GM23338 (cell line): ENCODE results near the gene CHCHD3. TPM values are rescaled to one million over a fixed set of nuclear protein-coding genes. Genes with fewer than 3 reads are reported as not detected.

ENCODE experiments used
- ATAC-seq: fragments of 200-7000 bp; cut with Tn5 transposase; 3 replicates; pipeline ENCODE4 v1.9.1; 2020
- DNase-seq: peaks from one replicate; pipeline ENCODE4 v3.0.0-alpha.2; 2015; ENCODE audit warnings: low spot score
- H2AFZ ChIP-seq: fragments of 200-600 bp; sonication (generic); 2 replicates; pipeline ENCODE4 v1.8.0; 2016; ENCODE audit warnings: antibody characterized with exemption, mild to moderate bottlenecking, moderate library complexity
- H3F3A ChIP-seq: fragments of 200-600 bp; sonication (generic); replicated peaks from 2 replicates; pipeline ENCODE4 v1.8.0; 2017; ENCODE audit warnings: antibody characterized with exemption, mixed run types, low read depth
- H3K27ac ChIP-seq: fragments of 200-600 bp; sonication (generic); 2 replicates; pipeline ENCODE4 v1.6.1; 2016; ENCODE audit warnings: low read depth
- H3K27me3 ChIP-seq: fragments of 200-600 bp; sonication (generic); 2 replicates; pipeline ENCODE4 v1.8.0; 2016; ENCODE audit warnings: mild to moderate bottlenecking, mixed run types, moderate library complexity; ENCODE audit not compliant: insufficient read depth
- H3K36me3 ChIP-seq: fragments of 200-600 bp; sonication (generic); 2 replicates; pipeline ENCODE4 v1.8.0; 2016; ENCODE audit warnings: mild to moderate bottlenecking; ENCODE audit not compliant: insufficient read depth
- H3K4me1 ChIP-seq: fragments of 200-600 bp; sonication (generic); 2 replicates; pipeline ENCODE4 v1.8.0; 2016; ENCODE audit warnings: mild to moderate bottlenecking, moderate library complexity; ENCODE audit not compliant: insufficient read depth
- H3K4me2 ChIP-seq: fragments of 200-600 bp; sonication (generic); 2 replicates; pipeline ENCODE4 v1.7.1; 2017; ENCODE audit warnings: mixed run types
- H3K4me3 ChIP-seq: fragments of 200-600 bp; sonication (generic); 2 replicates; pipeline ENCODE4 v1.6.1; 2016; ENCODE audit warnings: mixed run types
- H3K79me2 ChIP-seq: fragments of 200-600 bp; sonication (generic); replicated peaks from 2 replicates; pipeline ENCODE4 v1.8.0; 2017; ENCODE audit warnings: mild to moderate bottlenecking; ENCODE audit not compliant: insufficient read depth
- H3K9me2 ChIP-seq: fragments of 200-600 bp; sonication (generic); 2 replicates; pipeline ENCODE4 v1.8.0; 2017; ENCODE audit not compliant: insufficient read depth
- H4K20me1 ChIP-seq: fragments of 200-600 bp; sonication (generic); replicated peaks from 2 replicates; pipeline ENCODE4 v1.8.0; 2017; ENCODE audit warnings: mild to moderate bottlenecking; ENCODE audit not compliant: insufficient read depth
- H3K27ac Mint-ChIP-seq: 2 replicates; pipeline ENCODE4 v1.8.0; 2020; ENCODE audit warnings: inconsistent platforms, mild to moderate bottlenecking, moderate library complexity, mixed read lengths
- H3K27me3 Mint-ChIP-seq: 3 replicates; pipeline ENCODE4 v1.8.0; 2022; ENCODE audit warnings: low read depth, mild to moderate bottlenecking, moderate library complexity, mixed read lengths, inconsistent platforms; ENCODE audit not compliant: insufficient read depth, poor library complexity
- H3K36me3 Mint-ChIP-seq: 3 replicates; pipeline ENCODE4 v1.8.0; 2021; ENCODE audit warnings: low read depth, mild to moderate bottlenecking, inconsistent platforms, moderate library complexity, mixed read lengths
- H3K4me1 Mint-ChIP-seq: 3 replicates; pipeline ENCODE4 v1.8.0; 2020; ENCODE audit warnings: mild to moderate bottlenecking, inconsistent platforms, mixed read lengths
- H3K4me3 Mint-ChIP-seq: 3 replicates; pipeline ENCODE4 v1.8.0; 2021; ENCODE audit warnings: moderate library complexity, mild to moderate bottlenecking, inconsistent platforms, mixed read lengths
- H3K9me3 Mint-ChIP-seq: 3 replicates; pipeline ENCODE4 v1.8.0; 2020; ENCODE audit warnings: moderate library complexity, mild to moderate bottlenecking, inconsistent platforms, mixed read lengths
- CREB1 ChIP-seq: fragments of 250-450 bp; sonication (Bioruptor Pico); IDR thresholded peaks from 2 replicates; pipeline ENCODE4 v1.5.0; 2020; ENCODE audit warnings: low read depth, mild to moderate bottlenecking, moderate library complexity
- ETS1 ChIP-seq: IDR thresholded peaks from 2 replicates; pipeline ENCODE4 v1.6.1; 2016; ENCODE audit warnings: antibody characterized with exemption
- EZH2 ChIP-seq: fragments of 200-600 bp; sonication (generic); IDR thresholded peaks from one replicate; pipeline ENCODE4 v1.8.0; 2017; ENCODE audit warnings: antibody characterized with exemption, mild to moderate bottlenecking, low read depth; ENCODE audit not compliant: unreplicated experiment
- EZH2phosphoT487 ChIP-seq: fragments of 200-600 bp; sonication (generic); IDR thresholded peaks from one replicate; pipeline ENCODE4 v1.8.1; 2018; ENCODE audit warnings: antibody characterized with exemption; ENCODE audit not compliant: unreplicated experiment
- NANOG ChIP-seq: IDR thresholded peaks from 2 replicates; pipeline ENCODE4 v1.6.1; 2016; ENCODE audit warnings: antibody characterized with exemption, borderline replicate concordance
- POLR2AphosphoS5 ChIP-seq: IDR thresholded peaks from 2 replicates; pipeline ENCODE4 v1.6.1; 2016; ENCODE audit warnings: antibody characterized with exemption, low read depth
- REST ChIP-seq: IDR thresholded peaks from one replicate; pipeline ENCODE4 v1.6.1; 2018; ENCODE audit warnings: antibody characterized with exemption; ENCODE audit not compliant: unreplicated experiment
- STAT1 ChIP-seq: IDR thresholded peaks from one replicate; pipeline ENCODE4 v1.6.1; 2016; ENCODE audit warnings: antibody characterized with exemption; ENCODE audit not compliant: unreplicated experiment
- ZNF114 ChIP-seq: fragments of 250-450 bp; sonication (Bioruptor Pico); IDR thresholded peaks from 2 replicates; pipeline ENCODE4 v1.5.0; 2020; ENCODE audit warnings: mild to moderate bottlenecking, moderate library complexity
- ZNF331 ChIP-seq: fragments of 250-450 bp; sonication (Bioruptor Pico); IDR thresholded peaks from 2 replicates; pipeline ENCODE4 v1.5.0; 2020; ENCODE audit warnings: low read depth, mild to moderate bottlenecking, moderate library complexity
- ZNF462 ChIP-seq: fragments of 250-450 bp; sonication (Bioruptor Pico); IDR thresholded peaks from 2 replicates; pipeline ENCODE4 v1.5.0; 2020; ENCODE audit warnings: mild to moderate bottlenecking, moderate library complexity
- polyA plus RNA-seq: library from polyadenylated mRNA; unstranded; fragments of >200 nt; fragmentation: Nextera tagmentation; extraction: Ambion mirVana; gene quantifications from 2 replicates; pipeline ENCODE4 v1.2.1, GENCODE V29; 2016
- total RNA-seq: library from RNA; depleted of rRNA; stranded (reverse); fragments of >200 nt; shearing (Covaris generic); gene quantifications from 2 replicates; pipeline ENCODE4 v1.2.3, GENCODE V29; 2014

Gene CHCHD3
- total and polyA plus RNA-seq, 2 experiments from 2014 or later = 107 to 131 TPM

- ATAC-seq (no peak), DNase-seq (no peak)
- Histone ChIP-seq H3K4me2 (no peak overlapping the region), H3K9me2 (0 out of 2 replicates have a peak, but pooled peaks cover 7% of the 10 kb centered on the region), H3K4me3 (no peak overlapping the region), H3K36me3 (no peaks in the 10 kb centered on the region; the same call in 1 of the 2 replicates), H3F3A (no peaks in the 10 kb centered on the region), H2AFZ (peak overlapping the region; percentile 44; the same call in 1 of the 2 replicates), H3K27ac (no peak overlapping the region), H4K20me1 (no peaks in the 10 kb centered on the region), H3K4me1 (peaks cover 14% of the 10 kb centered on the region), H3K27me3 (no peaks in the 10 kb centered on the region), H3K79me2 (no peaks in the 10 kb centered on the region)
- Mint-ChIP-seq H3K27me3 (no peaks in the 10 kb centered on the region), H3K9me3 (no peaks in the 10 kb centered on the region; the same call in 2 of the 3 replicates), H3K4me1 (peaks cover 20% of the 10 kb centered on the region), H3K27ac (no peak overlapping the region; the same call in 1 of the 2 replicates), H3K36me3 (no peaks in the 10 kb centered on the region), H3K4me3 (no peak overlapping the region)
- TF ChIP-seq REST = no peak
- no peak for TF ChIP-seq EZH2phosphoT487
- TF ChIP-seq POLR2AphosphoS5 = no peak
- TF ChIP-seq ZNF331 (CRISPR knock-in tag) = no peak
Observed at GRCh38 chr7:133115596-133115995, 33.7 kb upstream of the CHCHD3 start.

- no peak for DNase-seq
- Histone ChIP-seq H3K4me1 (peaks cover 14% of the 10 kb centered on the region), H3K27ac (no peak overlapping the region), H3K27me3 (no peaks in the 10 kb centered on the region), H3K4me2 (no peak overlapping the region), H2AFZ (no peak overlapping the region), H3K9me2 (0 out of 2 replicates have a peak, but pooled peaks cover 7% of the 10 kb centered on the region), H3K36me3 (no peaks in the 10 kb centered on the region; the same call in 1 of the 2 replicates), H4K20me1 (no peaks in the 10 kb centered on the region), H3K4me3 (no peak overlapping the region), H3F3A (no peaks in the 10 kb centered on the region), H3K79me2 (no peaks in the 10 kb centered on the region)
- peak; percentile 32; the same call in 1 of the 3 replicates for ATAC-seq
- Mint-ChIP-seq H3K27ac (no peak overlapping the region), H3K4me1 (peaks cover 20% of the 10 kb centered on the region), H3K36me3 (peaks cover 2% of the 10 kb centered on the region; the same call in 1 of the 3 replicates), H3K27me3 (no peaks in the 10 kb centered on the region), H3K9me3 (peaks cover 3% of the 10 kb centered on the region; the same call in 2 of the 3 replicates), H3K4me3 (no peak overlapping the region)
- TF ChIP-seq NANOG (no peak), STAT1 (no peak), ZNF331 (CRISPR knock-in tag) (no peak), ZNF462 (no peak), ETS1 (no peak), CREB1 (CRISPR knock-in tag) (no peak), ZNF114 (CRISPR knock-in tag) (no peak), POLR2AphosphoS5 (no peak), EZH2 (no peak)
Observed at GRCh38 chr7:133114519-133114918, 32.6 kb upstream of the CHCHD3 start.
